Putamen (tissue), 1 donor: ENCODE measurements around the gene XAGE2.
"Not testable (repeated sequence)": the region's sequence is repeated elsewhere in the genome, so short reads cannot be mapped to it uniquely, and the experiment has no call there.

ENCODE experiments used
- DNase-seq: peaks from one replicate; pipeline ENCODE4 v3.0.0-alpha.2; 2016; ENCODE audit warnings: low spot score

The XAGE2 gene, protein sequence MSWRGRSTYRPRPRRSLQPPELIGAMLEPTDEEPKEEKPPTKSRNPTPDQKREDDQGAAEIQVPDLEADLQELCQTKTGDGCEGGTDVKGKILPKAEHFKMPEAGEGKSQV

DNA sequence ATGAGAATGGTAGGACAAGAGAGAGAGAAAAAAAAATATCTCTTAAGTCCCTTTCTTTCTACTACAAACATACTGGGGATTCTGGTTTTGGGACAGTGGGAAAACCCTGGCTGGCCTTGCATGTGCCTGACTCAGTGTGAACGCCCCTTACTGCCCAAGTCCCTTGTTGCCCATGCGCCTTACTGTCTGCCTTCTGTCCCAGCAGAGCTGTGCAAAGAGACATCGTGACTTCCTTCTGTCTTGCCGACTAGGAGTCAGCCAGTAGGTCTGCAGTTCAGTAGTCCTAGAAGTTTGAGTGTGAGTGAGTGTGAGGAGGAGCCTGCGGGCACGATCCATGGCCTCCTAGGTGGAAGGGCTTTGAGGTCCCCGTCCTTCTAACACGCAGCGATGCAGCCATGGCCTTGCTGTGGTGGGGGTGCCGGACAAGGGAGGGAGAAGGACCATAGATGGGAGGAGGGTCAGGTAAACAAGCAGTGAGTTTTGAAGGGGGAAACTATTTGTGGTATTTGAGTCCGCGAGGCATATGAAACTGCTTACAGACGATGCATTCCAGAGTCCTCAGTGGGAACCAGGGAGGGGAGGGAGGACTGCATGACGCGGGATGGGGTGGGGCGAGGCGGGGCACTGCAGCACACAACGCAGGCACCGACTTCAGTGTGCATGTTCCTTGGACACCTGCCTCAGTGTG, at the start of gene XAGE2:
Gene XAGE2 (plus strand): TSS at position 654 of the 688 bp plus-strand sequence. CDS start 994 bp downstream, outside the sequence.
- no peak for DNase-seq

DNA sequence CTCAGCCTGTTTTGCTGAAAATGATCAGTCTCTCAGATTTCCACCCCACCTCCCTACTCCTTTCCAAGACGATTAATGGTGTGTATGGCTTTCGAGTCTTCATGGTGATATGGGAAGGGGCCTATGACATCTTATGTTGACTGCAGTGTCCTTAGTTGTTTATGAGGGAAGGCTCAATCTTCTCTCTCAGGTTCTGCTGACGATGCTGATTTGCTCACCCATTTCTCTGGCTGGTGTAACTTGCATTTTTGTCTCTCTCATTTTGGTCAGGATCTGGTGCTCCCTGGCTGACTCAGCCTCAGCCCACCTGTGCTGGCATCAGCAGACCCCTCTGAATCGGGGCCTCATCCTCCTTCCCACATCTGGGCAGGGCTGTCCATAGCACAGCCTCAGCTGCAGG, 31.4 kb upstream of the XAGE2 start:
- DNase-seq = no peak

DNA sequence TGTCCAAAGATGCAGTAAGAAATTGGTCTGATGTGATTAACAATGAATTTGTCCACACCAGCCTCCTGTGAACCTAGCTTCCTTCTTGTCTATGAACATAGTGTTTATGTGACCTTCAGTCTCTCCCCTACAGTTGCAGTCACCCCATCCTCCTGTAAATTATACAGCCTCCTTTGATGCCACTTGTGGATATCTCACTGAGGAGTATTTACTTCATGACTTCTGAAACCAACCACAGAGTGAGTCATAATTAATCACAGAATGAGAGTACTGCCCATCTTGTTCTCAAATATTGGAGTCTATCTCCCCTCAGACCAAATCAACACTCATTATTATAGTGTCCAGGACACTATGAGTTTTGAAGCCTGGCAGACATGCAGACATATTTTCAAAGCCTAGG, 27.3 kb upstream of the XAGE2 start:
- no peak for DNase-seq

DNA sequence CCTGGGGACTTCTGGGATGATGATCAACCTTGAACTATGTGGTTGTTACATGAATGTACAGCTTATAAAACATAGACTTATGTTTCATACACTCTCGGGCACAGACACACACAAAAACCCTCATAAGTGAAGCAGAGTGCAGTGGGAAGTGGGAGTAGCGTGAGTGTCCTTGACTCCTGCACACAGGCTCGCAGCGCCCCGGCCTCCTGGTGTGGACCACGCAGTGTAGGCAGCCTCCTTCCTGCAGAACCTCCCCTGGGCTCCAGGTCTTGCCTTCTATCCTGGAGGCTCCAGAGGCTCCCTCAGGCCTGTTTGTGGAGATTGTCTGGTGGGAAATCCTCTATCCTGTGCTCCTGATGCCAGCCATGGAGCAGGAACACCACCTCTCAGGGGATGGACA, 25.7 kb upstream of the XAGE2 start:
- not testable (repeated sequence) for DNase-seq

DNA sequence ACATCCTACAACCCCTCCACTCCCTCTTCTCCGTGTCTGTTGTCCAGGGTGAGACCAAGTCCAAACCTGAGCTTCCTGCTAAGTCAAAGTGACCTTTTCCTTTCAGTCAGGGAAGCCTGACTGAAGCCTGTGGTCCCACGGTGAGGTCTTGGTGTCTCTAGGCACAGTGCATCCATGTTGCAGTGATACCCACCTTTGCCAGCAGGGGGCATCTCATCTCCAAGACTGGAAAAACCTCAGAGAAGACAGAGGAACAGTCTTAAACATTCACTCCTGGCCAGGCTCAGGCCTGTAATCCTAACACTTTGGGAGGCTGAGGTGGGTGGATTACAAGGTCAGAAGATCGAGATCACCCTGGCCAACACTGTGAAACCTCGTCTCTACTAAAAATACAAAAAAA, 23.4 kb upstream of the XAGE2 start:
- peak; percentile 0 for DNase-seq

DNA sequence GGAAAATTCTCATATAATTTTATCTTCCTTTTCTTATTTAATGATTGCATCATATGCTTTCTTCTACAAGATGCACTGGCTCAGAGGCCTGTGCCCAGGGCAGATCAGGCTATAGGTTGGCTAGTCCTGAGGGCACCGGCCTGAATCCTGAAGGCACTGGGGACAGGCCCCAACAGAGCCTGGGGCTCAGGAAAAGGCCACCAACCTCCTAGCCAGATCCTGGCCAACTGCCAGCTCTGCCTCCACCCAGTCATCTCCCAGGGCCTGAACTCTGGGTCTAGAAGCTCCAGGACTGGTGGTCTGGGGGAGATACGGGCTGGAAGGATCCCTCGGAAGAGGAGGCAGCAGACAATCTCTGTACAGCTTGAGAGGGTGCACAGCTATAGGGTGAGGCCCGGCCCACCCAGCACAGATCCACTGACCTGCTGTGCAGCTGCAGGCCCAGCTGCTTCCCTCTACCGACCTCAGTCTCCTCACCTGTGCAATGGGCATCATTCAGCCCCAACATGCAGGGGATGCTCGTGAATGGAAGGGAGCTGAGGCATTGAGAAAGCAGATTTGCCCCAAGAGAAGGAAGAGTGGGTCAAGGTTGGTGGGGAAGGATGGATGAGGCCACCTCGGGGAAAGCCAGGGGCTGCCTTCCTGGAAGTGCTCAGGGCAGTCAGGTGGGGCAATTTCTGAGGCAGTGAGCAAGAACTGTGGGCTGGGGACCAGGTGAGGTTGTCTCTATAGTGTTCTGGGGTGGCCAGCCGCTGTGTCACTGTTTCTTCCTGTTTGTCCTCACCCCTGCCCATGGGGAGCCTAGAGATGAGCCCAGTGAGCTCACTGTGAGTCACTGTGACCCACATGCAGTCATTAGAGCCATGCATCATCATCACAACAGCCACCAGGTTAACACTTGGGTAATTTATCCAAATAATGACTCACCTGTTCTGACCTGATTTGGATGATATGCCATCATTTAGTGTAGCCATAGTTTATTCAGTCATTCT, 22.4 kb upstream of the XAGE2 start:
- DNase-seq = no peak

DNA sequence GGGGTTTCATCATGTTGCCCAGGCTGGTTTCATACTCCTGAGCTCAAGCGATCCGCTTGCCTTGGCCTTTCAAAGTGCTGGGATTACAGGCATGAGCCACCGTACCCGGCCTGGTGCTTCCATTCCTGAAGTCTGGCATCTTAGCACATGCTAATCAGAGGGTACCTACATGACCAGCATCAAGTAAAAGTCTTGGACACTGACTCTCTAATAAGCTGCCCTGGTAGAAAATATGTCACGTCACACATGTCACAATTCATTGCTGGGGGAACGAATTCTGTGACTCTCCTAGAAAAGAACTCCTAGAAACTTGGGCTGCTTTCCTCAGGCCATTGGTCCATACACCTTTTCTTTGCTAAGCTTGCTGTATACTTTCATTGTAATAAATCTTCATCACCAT, 19.1 kb upstream of the XAGE2 start:
- DNase-seq = no peak

DNA sequence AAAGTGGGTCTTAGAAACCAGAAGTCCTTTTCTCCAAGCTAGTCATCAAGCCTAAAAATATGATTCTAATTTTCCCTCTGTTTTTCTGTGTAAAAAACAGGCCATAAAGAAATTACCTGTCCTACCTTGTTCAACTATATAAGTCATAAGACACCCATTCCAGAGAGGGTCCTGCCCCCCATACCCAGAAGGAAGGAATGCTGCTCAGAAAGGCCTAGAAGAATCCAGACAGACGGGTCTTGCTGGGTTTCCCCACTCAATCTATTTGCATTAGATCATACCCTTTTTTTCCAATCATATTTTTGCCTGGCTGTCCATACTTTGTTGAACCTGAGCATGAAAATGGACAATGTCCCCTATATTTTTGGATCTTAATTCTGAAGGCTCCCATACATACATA, 16.3 kb upstream of the XAGE2 start:
- DNase-seq = no peak

DNA sequence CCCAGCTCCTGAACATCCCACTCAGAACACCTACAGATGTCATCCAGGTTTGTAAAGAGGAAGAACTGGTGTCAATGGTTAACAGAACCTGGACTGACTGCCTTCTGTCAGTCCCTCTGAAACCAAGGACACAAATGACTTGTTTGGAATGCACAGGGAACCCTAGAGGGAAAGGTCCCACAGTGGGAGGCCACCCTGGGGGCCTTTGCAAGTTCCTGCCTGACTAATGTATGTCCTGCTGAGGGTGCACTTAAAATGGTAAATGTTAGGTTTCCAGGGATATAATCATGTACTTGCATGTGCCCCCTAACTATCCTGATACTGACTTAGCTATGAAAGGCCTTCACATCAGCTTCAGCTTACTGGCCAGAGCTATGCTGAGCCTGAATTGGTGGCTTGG, 15.0 kb upstream of the XAGE2 start:
- DNase-seq = no peak

DNA sequence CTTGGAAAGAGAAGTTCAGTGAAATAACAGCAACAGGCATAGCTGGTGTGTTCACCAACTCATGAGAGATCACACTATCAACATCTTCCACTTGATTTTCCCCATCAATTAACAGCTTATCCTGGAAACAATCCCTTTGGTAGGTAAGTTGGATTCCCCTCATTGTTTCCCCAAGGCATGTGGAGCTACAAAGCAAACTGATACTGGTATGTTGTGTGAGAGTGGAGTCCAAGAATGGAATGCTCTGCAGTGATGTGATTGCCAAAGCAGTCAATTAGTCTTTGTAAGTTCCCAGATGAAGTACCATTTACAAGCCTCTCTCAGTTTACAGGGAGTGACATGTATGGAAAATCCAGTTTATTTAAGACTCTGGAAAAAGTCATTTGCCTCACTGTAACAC, 13.7 kb upstream of the XAGE2 start:
- DNase-seq = no peak

DNA sequence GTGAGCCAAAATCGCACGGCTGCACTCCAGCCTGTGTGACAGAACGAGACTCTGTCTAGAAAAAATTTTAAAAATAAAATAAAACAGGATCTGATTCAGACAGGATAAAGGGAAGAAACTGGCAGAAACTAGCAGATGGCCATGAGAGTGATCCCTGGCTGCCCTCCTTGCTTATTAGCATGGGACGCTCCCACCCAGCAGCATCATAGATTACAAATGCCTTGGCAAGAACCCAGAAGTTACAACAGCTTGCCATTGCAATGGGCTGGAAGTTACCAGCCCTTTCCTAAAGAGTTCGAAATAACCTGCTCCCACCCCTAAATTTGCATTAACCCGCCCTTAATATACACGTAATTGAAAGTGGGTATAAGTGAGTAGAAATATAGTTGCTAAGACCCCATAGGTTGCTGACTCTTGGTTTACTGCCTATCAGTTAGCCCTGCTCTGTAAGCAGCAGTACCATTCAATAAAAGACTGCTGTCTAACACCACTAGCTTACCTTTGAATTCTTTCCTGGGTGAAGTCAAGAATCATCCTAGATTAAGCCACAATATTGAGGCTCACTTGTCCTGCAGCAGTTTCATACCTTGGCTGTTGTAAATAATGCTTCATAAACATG, 9.1 kb upstream of the XAGE2 start:
- DNase-seq = no peak

DNA sequence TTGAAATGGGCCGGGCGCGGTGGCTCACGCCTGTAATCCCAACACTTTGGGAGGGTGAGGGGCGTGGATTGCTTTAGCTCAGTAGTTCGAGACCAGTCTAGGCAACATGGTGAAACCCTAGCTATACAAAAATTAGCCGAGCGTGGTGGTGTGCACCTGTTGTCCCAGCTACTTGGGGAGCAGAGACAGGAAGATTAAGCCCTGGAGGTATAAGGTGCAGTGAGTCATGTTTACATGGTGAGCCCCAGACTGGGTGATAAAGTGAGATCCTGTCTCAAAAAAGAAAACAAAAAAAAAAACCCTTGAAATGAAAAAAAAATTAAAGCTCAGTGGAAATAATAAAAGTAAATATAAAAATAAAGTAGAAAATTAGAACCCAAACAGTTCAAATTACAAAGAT, 6.9 kb upstream of the XAGE2 start:
- no peak for DNase-seq

DNA sequence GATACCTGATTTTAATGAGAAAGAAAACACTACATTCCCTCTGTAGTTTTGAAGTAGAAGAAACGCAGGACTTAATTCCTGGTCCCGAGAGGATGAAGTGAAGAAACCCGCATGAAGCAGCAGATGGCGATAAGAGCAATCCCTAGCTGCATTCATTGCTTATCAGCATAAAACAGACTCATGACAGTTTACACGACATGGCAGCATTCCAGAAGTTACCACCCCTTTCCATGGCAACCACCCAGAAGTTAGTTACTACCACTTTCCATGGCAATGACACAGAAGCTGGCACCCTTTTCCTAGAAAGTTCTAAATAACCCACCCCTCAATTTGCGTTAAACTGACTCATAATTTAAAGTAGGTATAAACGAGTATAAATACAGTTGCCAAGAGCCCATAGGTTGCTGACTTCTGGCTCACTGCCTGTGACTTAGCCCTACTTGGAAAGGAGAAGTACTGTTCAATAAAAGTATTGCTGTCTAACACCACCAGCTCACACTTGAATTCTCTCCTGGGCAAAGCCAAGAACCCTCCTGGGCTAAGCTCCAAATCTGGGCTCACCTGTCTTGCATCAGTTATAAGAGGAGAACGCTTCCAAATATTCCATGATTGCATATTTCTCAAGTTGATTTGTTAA, 5.5 kb upstream of the XAGE2 start:
- DNase-seq = no peak

DNA sequence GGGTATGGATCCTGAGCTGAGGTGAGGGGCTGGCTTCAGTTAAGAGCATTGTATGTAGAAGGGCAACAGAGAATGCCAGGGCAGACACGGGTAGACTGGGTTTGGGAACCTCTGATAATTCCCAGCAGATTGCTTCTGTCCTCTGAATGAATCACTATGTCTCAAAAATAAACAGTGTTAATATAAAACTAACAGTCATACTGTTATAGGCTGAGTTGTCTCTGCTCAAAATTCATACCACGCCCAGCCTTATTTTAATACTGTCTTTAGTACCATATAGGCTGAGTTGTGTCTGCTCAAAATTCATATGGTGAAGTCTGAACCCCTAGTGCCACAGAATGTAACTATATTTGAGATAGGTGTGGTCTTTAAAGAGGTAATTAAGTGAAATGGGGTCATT, 10.0 kb downstream of the XAGE2 start:
- no peak for DNase-seq

DNA sequence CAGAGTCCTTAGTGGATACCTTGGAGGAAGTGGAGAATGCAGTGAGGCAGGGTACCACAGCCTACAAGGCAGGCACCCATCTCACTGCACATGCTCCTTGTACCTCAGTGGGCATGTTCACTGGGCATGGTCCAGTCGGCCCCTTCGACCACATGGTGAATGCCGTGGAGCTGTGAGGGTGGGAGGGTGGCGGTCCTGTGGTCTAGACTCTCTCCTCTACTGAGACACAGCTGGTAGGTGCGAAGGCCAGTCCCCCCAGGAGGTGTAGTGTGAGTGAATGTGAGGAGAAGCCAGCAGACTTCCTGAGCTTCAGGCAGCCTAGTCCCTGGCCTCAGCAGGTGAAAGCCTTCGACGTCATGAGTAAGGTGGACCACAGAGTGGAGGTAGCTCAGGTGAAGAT, 12.2 kb downstream of the XAGE2 start:
- no peak for DNase-seq

DNA sequence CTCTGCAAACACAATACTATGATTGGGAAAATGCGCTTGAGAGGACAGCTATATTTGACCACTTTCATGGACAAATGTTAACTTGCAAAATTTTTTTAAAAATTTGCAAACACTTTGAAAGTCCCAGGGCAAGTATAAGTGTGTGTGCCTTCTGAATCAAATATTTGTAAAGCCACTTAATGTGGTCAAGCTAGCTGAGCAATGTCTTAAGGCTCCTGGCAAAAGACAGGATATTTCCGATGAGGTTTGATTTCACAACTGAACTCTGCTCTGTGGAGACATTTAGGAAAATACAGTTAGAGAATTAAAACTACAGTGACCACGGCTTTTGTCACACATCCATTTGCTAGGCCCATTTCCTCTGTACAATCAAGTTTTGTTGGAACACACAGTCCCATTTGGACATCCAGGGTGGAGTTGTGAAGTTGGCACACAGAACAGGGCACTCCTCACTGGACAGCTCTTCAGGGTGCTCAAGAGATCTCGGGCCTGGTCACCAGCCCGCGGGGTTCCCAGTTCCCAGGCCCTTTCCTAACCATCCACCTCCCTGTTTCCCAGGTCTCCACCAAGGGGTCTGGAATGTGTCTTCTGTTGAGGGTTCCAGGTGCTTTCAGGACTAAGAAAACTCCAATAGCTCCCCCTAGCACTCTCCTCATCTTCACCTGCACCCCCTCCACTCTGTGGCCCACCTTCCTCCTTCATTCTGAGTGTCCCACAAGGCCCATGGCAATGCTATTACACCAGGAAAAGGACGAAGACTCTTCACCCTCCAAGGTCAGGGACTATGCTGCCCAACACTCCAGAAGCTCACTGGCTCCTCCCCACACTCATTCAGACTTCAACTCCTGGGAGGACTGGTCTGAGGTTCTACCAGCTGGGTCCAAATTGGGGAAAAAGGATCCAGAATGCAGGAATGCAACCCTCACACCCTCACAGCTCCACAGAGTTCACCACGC, 41.9 kb downstream of the XAGE2 start:
- no peak for DNase-seq

DNA sequence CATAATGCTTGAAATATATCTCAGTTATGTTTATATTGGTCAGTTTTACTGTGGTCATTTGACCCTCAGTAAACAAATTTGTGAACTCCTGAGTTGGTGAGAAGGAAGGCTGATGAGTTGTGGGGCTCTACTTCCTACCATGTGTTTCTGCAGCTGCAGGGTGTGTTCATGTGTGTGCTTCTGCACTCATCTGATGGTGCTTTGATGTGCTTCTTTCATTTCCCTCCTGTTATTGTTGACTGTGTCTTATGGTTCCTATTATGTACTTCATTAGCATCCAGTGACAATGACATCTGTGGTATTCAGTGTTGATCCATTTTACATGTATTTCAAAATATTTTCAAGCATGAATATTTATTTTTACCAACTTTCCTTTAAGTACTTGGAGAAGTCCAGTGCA, 46.5 kb downstream of the XAGE2 start:
- DNase-seq = no peak

DNA sequence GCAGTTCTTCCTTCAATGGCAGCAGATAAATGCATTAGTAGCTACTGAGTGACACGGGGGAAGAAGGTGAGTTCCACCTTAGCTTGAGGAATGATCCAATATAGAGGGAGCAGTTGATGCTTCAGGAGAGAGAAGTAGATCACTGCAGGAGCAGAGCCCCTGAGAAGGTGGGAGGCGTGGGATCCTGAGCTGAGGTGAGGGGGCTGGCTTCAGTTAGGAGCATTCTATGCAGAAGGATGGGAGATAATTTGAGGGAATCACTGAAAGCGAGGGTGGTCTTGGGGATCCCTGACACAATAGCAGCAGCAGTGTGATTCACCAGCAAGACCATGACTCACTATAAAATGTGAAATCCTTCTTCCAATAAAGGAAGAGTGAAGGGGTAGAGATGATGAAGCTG, 48.0 kb downstream of the XAGE2 start:
- peak; percentile 8 for DNase-seq

DNA sequence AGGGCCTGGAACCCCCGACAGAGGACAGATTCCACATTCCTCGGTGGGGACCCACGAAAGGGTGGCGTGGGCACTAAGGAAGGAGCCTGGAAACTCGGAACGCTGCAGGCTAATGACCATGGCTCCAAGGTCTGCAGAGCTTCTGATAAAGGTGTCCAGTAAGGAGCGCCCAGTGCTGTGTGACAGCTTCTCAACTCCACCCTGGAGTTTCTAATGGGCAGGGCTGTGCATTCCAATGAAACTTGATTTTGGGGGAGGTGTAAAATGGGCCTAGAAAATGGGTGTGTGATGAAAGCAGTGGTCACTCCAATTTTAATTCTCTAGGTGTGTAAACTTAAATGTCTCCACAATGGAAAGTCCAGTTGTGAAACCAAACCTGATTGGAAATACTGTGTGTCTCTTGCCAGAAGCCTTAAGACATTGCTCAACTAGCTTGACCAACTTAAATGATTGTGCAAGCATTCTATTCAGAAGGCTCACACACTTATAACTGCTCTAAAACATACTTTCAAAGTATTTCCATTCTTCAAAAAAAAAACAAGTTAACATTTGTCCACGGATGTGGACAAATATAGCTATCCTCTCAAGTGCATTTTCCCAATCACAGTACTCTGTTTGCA, 52.1 kb downstream of the XAGE2 start:
- no peak for DNase-seq

DNA sequence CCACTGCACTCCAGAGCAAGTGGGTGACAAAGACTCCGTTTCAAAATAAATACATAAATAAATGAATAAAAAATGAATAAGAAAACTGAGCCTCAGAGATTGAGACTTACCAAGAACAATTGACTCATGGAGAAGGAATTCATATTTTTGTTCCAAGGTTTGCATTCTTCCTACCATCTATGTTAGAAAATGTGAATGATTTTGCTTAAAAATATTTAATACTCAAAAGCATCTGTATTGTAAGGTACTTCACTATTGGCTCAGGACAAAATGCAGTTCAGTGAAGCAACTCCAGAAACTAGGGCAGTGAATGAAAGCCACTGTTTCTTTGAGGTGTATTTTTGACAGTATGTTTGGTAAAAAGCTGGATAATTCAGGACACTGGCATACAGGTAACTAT, 54.1 kb downstream of the XAGE2 start:
- no peak for DNase-seq

DNA sequence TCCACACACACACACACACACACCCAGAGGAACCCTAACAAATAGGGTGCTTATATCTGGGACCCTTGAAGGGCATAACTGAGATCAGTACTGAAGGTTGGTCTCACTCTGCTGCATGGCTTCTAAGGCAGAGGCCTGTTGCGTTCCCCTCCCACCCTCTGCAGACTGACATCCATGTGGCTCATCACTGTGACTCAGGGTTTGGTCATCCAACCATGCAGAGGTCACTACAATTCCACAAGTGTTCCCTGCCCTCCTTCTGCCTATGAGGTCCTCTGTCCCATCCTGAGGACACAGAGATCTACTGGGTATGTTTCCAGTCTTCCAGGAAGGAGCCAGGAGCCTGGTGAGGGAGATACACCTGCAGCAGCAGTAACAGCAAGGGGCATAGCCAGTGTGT, 55.8 kb downstream of the XAGE2 start:
- DNase-seq = no peak
